AG04450 (cell line): Measurements from ENCODE around the gene PSEN1. TPM values are rescaled to one million over a fixed set of nuclear protein-coding genes. Genes with fewer than 3 reads are reported as not detected.

Experiments used
- CTCF ChIA-PET: fragments of 300-600, 350-600 bp; formaldehyde crosslinking; extraction: SDS; loops from one replicate; lab custom pipeline; 2022; ENCODE audit warnings: antibody characterized with exemption, inconsistent platforms; lab: Charles Lee
- POLR2A ChIA-PET: fragments of 350-600 bp; formaldehyde crosslinking; extraction: SDS; loops from one replicate; lab custom pipeline; 2021; ENCODE audit warnings: antibody characterized with exemption, inconsistent platforms; lab: Yijun Ruan, JAX
- DNase-seq: peaks from one replicate; pipeline ENCODE4 v3.0.0-alpha.2; 2011; ENCODE audit warnings: low read depth, low spot score
- H3K27ac ChIP-seq: one replicate; pipeline ENCODE4 v1.5.1; 2012; ENCODE audit warnings: low read depth, low read length, control low read depth
- H3K27me3 ChIP-seq: one replicate; pipeline ENCODE4 v1.6.0; 2012; ENCODE audit warnings: low read length; ENCODE audit not compliant: control insufficient read depth, insufficient read depth
- H3K4me3 ChIP-seq: 2 replicates; pipeline ENCODE4 v1.5.1; 2011; ENCODE audit warnings: mild to moderate bottlenecking, low read depth, low read length, control low read depth
- H3K9me3 ChIP-seq: 2 replicates; pipeline ENCODE4 v1.5.1; 2012; ENCODE audit warnings: low read length; ENCODE audit not compliant: control insufficient read depth, insufficient read depth
- polyA plus RNA-seq: library from polyadenylated mRNA; depleted of rRNA; stranded (reverse); fragments of >200 nt; gene quantifications from 2 replicates; pipeline ENCODE4 v1.2.3, GENCODE V29; 2011; rRNA removed
- small RNA-seq: library from RNA; depleted of rRNA; stranded (forward); fragments of <200 nt; gene quantifications from one replicate; pipeline ENCODE3, GENCODE V24; 2012; ENCODE audit warnings: low read depth; ENCODE audit not compliant: insufficient read length
- TF ChIP-seq, protein P1 (sequence below): IDR thresholded peaks from 2 replicates; pipeline ENCODE4 v1.5.1; 2011; ENCODE audit warnings: low read depth, low read length, control low read depth, inconsistent platforms

PSEN1 gene
- polyA plus RNA-seq, 1 experiment: 20.2 TPM

DNA sequence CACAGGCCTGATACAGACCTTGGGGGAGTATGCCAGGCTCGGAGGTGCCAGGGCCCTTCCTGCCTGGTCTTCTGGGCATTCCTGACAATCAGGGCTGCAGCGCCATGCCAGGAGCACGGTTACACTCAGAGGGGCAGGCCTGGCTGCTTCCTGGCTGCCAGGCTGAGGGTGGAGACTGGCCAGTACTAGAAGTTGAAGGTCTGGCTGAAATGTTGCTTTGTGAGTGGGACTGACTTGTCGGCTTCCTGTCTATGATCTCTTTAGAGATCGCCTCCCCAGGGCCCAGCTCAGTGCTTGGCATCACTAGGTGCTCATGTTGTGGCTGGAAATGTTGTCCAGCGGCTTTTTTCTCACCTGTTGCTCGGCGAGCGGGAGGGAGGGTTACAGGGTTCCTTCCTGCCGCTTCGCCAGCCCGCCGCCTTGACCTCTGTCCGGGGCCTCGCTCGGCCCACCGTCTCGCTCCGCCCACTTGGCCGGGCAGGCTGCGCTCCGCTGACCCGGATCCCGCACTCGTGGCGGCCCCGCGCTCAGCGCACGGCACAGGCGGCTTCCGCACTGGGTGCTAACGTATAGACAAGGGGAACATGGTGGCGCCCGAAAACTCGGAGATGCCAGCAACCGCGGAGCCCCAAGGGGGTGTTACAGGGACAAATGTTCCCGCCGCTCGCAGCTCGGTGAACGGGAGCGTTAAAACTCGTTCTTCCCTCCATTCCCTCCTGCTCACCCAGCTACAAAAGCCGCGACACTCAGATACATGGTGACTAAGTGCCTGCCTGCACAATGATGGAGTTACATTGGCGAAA lies 133.6 kb downstream of the PSEN1 start:
- ChIA-PET CTCF (interaction anchor here (0.7 to 1.3 kb wide), 2 partner anchors 97 to 109 kb away, joined by 3 to 4 read pairs; no protein-coding TSS in a partner anchor), POLR2A (interaction anchor here (0.5 to 0.6 kb wide), 2 partner anchors 9 to 385 kb away, joined by 3 read pairs; no protein-coding TSS in a partner anchor)
- TF ChIP-seq, protein P1, sequence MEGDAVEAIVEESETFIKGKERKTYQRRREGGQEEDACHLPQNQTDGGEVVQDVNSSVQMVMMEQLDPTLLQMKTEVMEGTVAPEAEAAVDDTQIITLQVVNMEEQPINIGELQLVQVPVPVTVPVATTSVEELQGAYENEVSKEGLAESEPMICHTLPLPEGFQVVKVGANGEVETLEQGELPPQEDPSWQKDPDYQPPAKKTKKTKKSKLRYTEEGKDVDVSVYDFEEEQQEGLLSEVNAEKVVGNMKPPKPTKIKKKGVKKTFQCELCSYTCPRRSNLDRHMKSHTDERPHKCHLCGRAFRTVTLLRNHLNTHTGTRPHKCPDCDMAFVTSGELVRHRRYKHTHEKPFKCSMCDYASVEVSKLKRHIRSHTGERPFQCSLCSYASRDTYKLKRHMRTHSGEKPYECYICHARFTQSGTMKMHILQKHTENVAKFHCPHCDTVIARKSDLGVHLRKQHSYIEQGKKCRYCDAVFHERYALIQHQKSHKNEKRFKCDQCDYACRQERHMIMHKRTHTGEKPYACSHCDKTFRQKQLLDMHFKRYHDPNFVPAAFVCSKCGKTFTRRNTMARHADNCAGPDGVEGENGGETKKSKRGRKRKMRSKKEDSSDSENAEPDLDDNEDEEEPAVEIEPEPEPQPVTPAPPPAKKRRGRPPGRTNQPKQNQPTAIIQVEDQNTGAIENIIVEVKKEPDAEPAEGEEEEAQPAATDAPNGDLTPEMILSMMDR: no peak
- Histone ChIP-seq H3K27ac (no peak overlapping the region), H3K27me3 (no peaks in the 10 kb centered on the region), H3K4me3 (peak overlapping the region; percentile 44), H3K9me3 (no peaks in the 10 kb centered on the region; the same call in 1 of the 2 replicates)
- DNase-seq: no peak

DNA sequence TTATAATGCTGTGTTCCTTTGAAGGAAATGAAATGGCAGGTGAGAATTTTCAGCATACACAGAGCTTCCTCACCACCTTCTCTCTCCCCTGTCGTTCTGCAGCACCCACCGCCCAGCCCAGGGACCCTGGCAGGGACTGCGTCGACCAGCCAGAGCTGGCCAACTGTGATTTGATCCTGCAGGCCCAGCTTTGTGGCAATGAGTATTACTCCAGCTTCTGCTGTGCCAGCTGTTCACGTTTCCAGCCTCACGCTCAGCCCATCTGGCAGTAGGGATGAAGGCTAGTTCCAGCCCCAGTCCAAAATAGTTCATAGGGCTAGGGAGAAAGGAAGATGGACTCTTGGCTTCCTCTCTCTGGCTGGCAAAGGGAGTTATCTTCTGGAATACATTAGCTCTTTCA lies 136.1 kb downstream of the PSEN1 start:
- no peak for DNase-seq
- POLR2A ChIA-PET: interaction anchor here (0.5 to 1.0 kb wide), 2 partner anchors 10 to 26 kb away, joined by 3 read pairs; no protein-coding TSS in a partner anchor
- Histone ChIP-seq H3K4me3 (no peak overlapping the region), H3K27me3 (no peaks in the 10 kb centered on the region), H3K9me3 (no peaks in the 10 kb centered on the region; the same call in 1 of the 2 replicates), H3K27ac (no peak overlapping the region)
- CTCF ChIA-PET: interaction anchor here (1.7 to 2.8 kb wide), 2 partner anchors 24 to 199 kb away, joined by 4 to 11 read pairs; no protein-coding TSS in a partner anchor
- TF ChIP-seq, protein P1: no peak

Small RNAs within 50 kb of the gene (small RNA-seq; reads per million reads assigned to genes)
- not detected for gene AC004858.1
- not detected for gene RNU6-419P

Other genes with a start within 250 kb of the PSEN1 start
- 15.8 and 18.1 TPM in 2 replicates for gene DPF3, start 242.4 kb upstream of the PSEN1 start, polyA plus RNA-seq
- gene DCAF4, start 210.0 kb upstream of the PSEN1 start, polyA plus RNA-seq: 14.7 and 14.8 TPM in 2 replicates
- gene ZFYVE1, start 109.4 kb upstream of the PSEN1 start, polyA plus RNA-seq: 24.5 and 27.4 TPM in 2 replicates
- gene RBM25, start 78.0 kb upstream of the PSEN1 start, polyA plus RNA-seq: 48.2 and 52.4 TPM in 2 replicates
- 3.1 and 3.4 TPM in 2 replicates for gene PAPLN, start 101.0 kb downstream of the PSEN1 start, polyA plus RNA-seq